Upper lobe of left lung (tissue), 6 donors: ENCODE data around the gene GIMAP5. TPM values are rescaled to one million over a fixed set of nuclear protein-coding genes. Genes with fewer than 3 reads are reported as not detected.
A peak's percentile ranks its signal among the peaks of the same experiment; 100 is the strongest.

Experiments used
- ATAC-seq, 2 donors: fragments of 200-7000 bp; cut with Tn5 transposase; one replicate each; pipeline ENCODE4 v1.9.1; 2022; ENCODE audit warnings: mild to moderate bottlenecking in 2 of 2, moderate library complexity in 2 of 2; ENCODE audit not compliant: low FRiP score in 2 of 2
- DNase-seq, 2 donors: peaks; one replicate each; pipeline ENCODE4 v3.0.0-alpha.2; 2019 to 2020
- H3K27ac ChIP-seq, 4 donors: fragments of 200-600 bp; sonication (generic); one replicate each; pipeline ENCODE4 v1.5.1; 2016 to 2019
- H3K27me3 ChIP-seq, 4 donors: fragments of 200-600 bp; sonication (generic); one replicate each; pipeline ENCODE4 v1.5.1; 2017 to 2019
- H3K36me3 ChIP-seq, 4 donors: fragments of 200-600 bp; sonication (generic); one replicate each; pipeline ENCODE4 v1.5.1; 2016 to 2019
- H3K4me1 ChIP-seq, 4 donors: fragments of 200-600 bp; sonication (generic); one replicate each; pipeline ENCODE4 v1.5.1; 2018 to 2019
- H3K4me3 ChIP-seq, 4 donors: fragments of 200-600 bp; sonication (generic); one replicate each; pipeline ENCODE4 v1.5.1; 2017 to 2019; ENCODE audit warnings: mild to moderate bottlenecking in 2 of 4, moderate library complexity in 1 of 4
- H3K9me3 ChIP-seq, 4 donors: fragments of 200-600 bp; sonication (generic); one replicate each; pipeline ENCODE4 v1.5.1; 2018 to 2019
- CTCF ChIP-seq, 6 experiments: fragments of 450-650 bp in 4 of 6; fragments of 200-600 bp in 2 of 6; sonication (generic) in 2 of 6; IDR thresholded peaks; one replicate each; pipeline ENCODE4 v1.5.1; 2016 to 2019; ENCODE audit warnings: antibody characterized with exemption in 6 of 6
- EP300 ChIP-seq, 4 donors: sonication (generic); formaldehyde crosslinking; IDR thresholded peaks; one replicate each; pipeline ENCODE4 v1.5.1; 2017; ENCODE audit warnings: antibody characterized with exemption in 4 of 4, control low read depth in 2 of 4
- POLR2A ChIP-seq, 4 donors: fragments of 450-650 bp; IDR thresholded peaks; one replicate each; pipeline ENCODE4 v1.5.1; 2016 to 2017; ENCODE audit warnings: antibody characterized with exemption in 4 of 4, mild to moderate bottlenecking in 2 of 4
- POLR2AphosphoS5 ChIP-seq, 2 donors: sonication (generic); formaldehyde crosslinking; IDR thresholded peaks; one replicate each; pipeline ENCODE4 v1.5.1; 2017; ENCODE audit warnings: antibody characterized with exemption in 2 of 2
- WGBS, 2 donors: methylation state at CpG; one replicate each; pipeline ENCODE4 v1.1.5; 2017 to 2018; 5-methylcytosine and 5-hydroxymethylcytosine counted together
- total RNA-seq, 6 donors: library from RNA; depleted of rRNA in 4 of 6; stranded (reverse); fragments of >200 nt in 4 of 6; gene quantifications; one replicate each; pipeline versions ENCODE4 v1.1.0 to v1.2.1, GENCODE V29; 2016 to 2021
- donor health status: DM: no; HTN: no; CAD: no; lungs with moderate emphysema.
- donor health status: DM: no; HTN: yes; CAD: no; lungs with severe emphysema.

GIMAP5 gene
- total RNA-seq, 6 donors from 2014 or later = 28.0 to 103 (median 41.3) TPM

- peak overlapping the region in 3 of 4 donors; percentile 82 to 91 (median 89) for H3K27ac ChIP-seq
Measured at GRCh38 chr7:150735596-150736358, 1.4 kb upstream of the GIMAP5 start.

GRCh38 chr7:150736864-150737263 lies 354 bp upstream of the GIMAP5 start:
- peak overlapping the region; percentile 82 to 91 (median 86) for H3K27ac ChIP-seq
- H3K27me3 ChIP-seq = no peaks in the 10 kb centered on the region
- no peaks in the 10 kb centered on the region for H3K9me3 ChIP-seq
- TF ChIP-seq CTCF (IDR thresholded peaks at IDR 0.05) (no peak), POLR2A (IDR thresholded peaks at IDR 0.05) (no peak), POLR2AphosphoS5 (IDR thresholded peaks at IDR 0.05) (no peak), EP300 (IDR thresholded peaks at IDR 0.05) (no peak)
- peaks cover 2 to 19% (median 6%) of the 10 kb centered on the region in 4 donors for H3K4me1 ChIP-seq
- H3K4me3 ChIP-seq = peak overlapping the region in 3 of 4 donors; percentile 50 to 58 (median 51)
- ATAC-seq (no peak), DNase-seq (no peak)
- peaks cover 0 to 14% (median 8%) of the 10 kb centered on the region in 4 donors for H3K36me3 ChIP-seq
- WGBS, 2 donors = 42 to 60% methylated on average over 1 to 4 of the region's 4 CpGs

More at GRCh38 chr7:150735596-150736358, 1.4 kb upstream of the GIMAP5 start:
- no peak for TF ChIP-seq CTCF (IDR thresholded peaks at IDR 0.05)
- TF ChIP-seq EP300 (IDR thresholded peaks at IDR 0.05) = no peak
- no peak for TF ChIP-seq POLR2AphosphoS5 (IDR thresholded peaks at IDR 0.05)
- no peak for TF ChIP-seq POLR2A (IDR thresholded peaks at IDR 0.05)
- Histone ChIP-seq H3K27me3 (no peaks in the 10 kb centered on the region), H3K9me3 (no peaks in the 10 kb centered on the region), H3K36me3 (peaks cover 0 to 4% (median 1%) of the 10 kb centered on the region in 4 donors), H3K4me1 (peaks cover 2 to 8% (median 6%) of the 10 kb centered on the region in 4 donors), H3K4me3 (no peak overlapping the region)
- ATAC-seq (no peak), DNase-seq (no peak)
- WGBS, 2 donors = 67 to 80% methylated on average over 3 of the region's 3 CpGs

GRCh38 chr7:150738092-150738491 lies 874 bp downstream of the GIMAP5 start:
- DNase-seq (no peak), ATAC-seq (no peak)
- WGBS, 2 donors = 37 to 64% methylated on average over 5 of the region's 5 CpGs
- no peaks in the 10 kb centered on the region for H3K27me3 ChIP-seq
- H3K27ac ChIP-seq = peak overlapping the region; percentile 82 to 91 (median 86)
- no peaks in the 10 kb centered on the region for H3K9me3 ChIP-seq
- TF ChIP-seq CTCF (IDR thresholded peaks at IDR 0.05) = no peak
- no peak for TF ChIP-seq POLR2A (IDR thresholded peaks at IDR 0.05)
- no peak for TF ChIP-seq EP300 (IDR thresholded peaks at IDR 0.05)
- TF ChIP-seq POLR2AphosphoS5 (IDR thresholded peaks at IDR 0.05) = no peak
- peak overlapping the region; percentile 40 to 58 (median 50) for H3K4me3 ChIP-seq
- H3K4me1 ChIP-seq = peaks cover 7 to 29% (median 13%) of the 10 kb centered on the region in 4 donors
- peaks cover 0 to 27% (median 19%) of the 10 kb centered on the region in 4 donors for H3K36me3 ChIP-seq

GRCh38 chr7:150738591-150739001 lies 1.4 kb downstream of the GIMAP5 start:
- Histone ChIP-seq H3K27me3 (no peaks in the 10 kb centered on the region), H3K4me1 (peaks cover 12 to 30% (median 18%) of the 10 kb centered on the region in 4 donors), H3K36me3 (peaks cover 0 to 31% (median 20%) of the 10 kb centered on the region in 4 donors), H3K9me3 (no peaks in the 10 kb centered on the region), H3K27ac (peak overlapping the region; percentile 82 to 91 (median 86)), H3K4me3 (peak overlapping the region; percentile 40 to 58 (median 50))
- ATAC-seq = no peak
- 46 to 52% methylated on average over 5 of the region's 5 CpGs for WGBS, 2 donors
- no peak for TF ChIP-seq CTCF (IDR thresholded peaks at IDR 0.05)
- no peak for TF ChIP-seq POLR2AphosphoS5 (IDR thresholded peaks at IDR 0.05)
- TF ChIP-seq POLR2A (IDR thresholded peaks at IDR 0.05) = peak in 1 of 4 donors; percentile 41
- TF ChIP-seq EP300 (IDR thresholded peaks at IDR 0.05) = no peak
- no peak for DNase-seq
